CD8-positive, alpha-beta memory T cell (primary cell): Measurements from ENCODE around the gene ACSM2B. TPM values are rescaled to one million over a fixed set of nuclear protein-coding genes. Genes with fewer than 3 reads are reported as not detected.
"Not testable (repeated sequence)": the region's sequence is repeated elsewhere in the genome, so short reads cannot be mapped to it uniquely, and the experiment has no call there.

Experiments used
- CTCF ChIA-PET: fragments of 350-600 bp; sonication (Branson Sonifier 250); formaldehyde crosslinking; loops from one replicate; lab custom pipeline; 2021; ENCODE audit warnings: antibody characterized with exemption; lab: Charles Lee
- POLR2A ChIA-PET: fragments of 350-600 bp; sonication (Branson Sonifier 250); formaldehyde crosslinking; loops from one replicate; lab custom pipeline; 2021; ENCODE audit warnings: antibody characterized with exemption; lab: Charles Lee
- DNase-seq, 5 donors: peaks; one replicate each; pipeline versions ENCODE4 v3.0.0 to v3.0.0-alpha.2; 2020 to 2022; ENCODE audit warnings: mixed read lengths in 1 of 5
- H3K27ac ChIP-seq: one replicate; pipeline ENCODE4 v1.7.0; 2013; ENCODE audit warnings: low read depth, mild to moderate bottlenecking, low read length, moderate library complexity
- H3K27me3 ChIP-seq: 2 replicates; pipeline ENCODE4 v1.7.0; 2013; ENCODE audit warnings: low read length, mild to moderate bottlenecking; ENCODE audit not compliant: insufficient read depth, poor library complexity, severe bottlenecking
- H3K36me3 ChIP-seq: 2 replicates; pipeline ENCODE4 v1.7.0; 2013; ENCODE audit warnings: mild to moderate bottlenecking, low read length, moderate library complexity; ENCODE audit not compliant: insufficient read depth
- H3K4me1 ChIP-seq: 2 replicates; pipeline ENCODE4 v1.7.0; 2013; ENCODE audit warnings: mild to moderate bottlenecking, low read length, moderate library complexity; ENCODE audit not compliant: insufficient read depth
- H3K4me3 ChIP-seq: 2 replicates; pipeline ENCODE4 v1.7.0; 2013; ENCODE audit warnings: mild to moderate bottlenecking, low read length
- H3K9me3 ChIP-seq: 2 replicates; pipeline ENCODE4 v1.7.0; 2013; ENCODE audit warnings: mild to moderate bottlenecking, low read length
- H3K27ac Mint-ChIP-seq, 8 donors: one replicate each; pipeline ENCODE4 v1.8.0; 2020 to 2021; ENCODE audit warnings: mixed read lengths in 8 of 8, mild to moderate bottlenecking in 6 of 8, inconsistent platforms in 3 of 8, moderate library complexity in 3 of 8
- H3K27me3 Mint-ChIP-seq, 2 donors: one replicate each; pipeline ENCODE4 v1.8.0; 2020 to 2021; ENCODE audit warnings: mixed read lengths in 2 of 2, mild to moderate bottlenecking in 1 of 2, moderate library complexity in 1 of 2
- H3K36me3 Mint-ChIP-seq, 3 donors: one replicate each; pipeline ENCODE4 v1.8.0; 2020 to 2021; ENCODE audit warnings: mixed read lengths in 3 of 3, inconsistent platforms in 1 of 3, mild to moderate bottlenecking in 1 of 3
- H3K4me1 Mint-ChIP-seq, 3 donors: one replicate each; pipeline ENCODE4 v1.8.0; 2020 to 2021; ENCODE audit warnings: mixed read lengths in 3 of 3, inconsistent platforms in 1 of 3, mild to moderate bottlenecking in 1 of 3
- H3K4me3 Mint-ChIP-seq, 7 donors: one replicate each; pipeline ENCODE4 v1.8.0; 2020 to 2021; ENCODE audit warnings: mixed read lengths in 7 of 7, mild to moderate bottlenecking in 6 of 7, moderate library complexity in 4 of 7, inconsistent platforms in 2 of 7
- H3K9me3 Mint-ChIP-seq, 5 donors: one replicate each; pipeline ENCODE4 v1.8.0; 2020 to 2022; ENCODE audit warnings: mixed read lengths in 5 of 5, mild to moderate bottlenecking in 3 of 5, moderate library complexity in 2 of 5, inconsistent platforms in 1 of 5
- polyA plus RNA-seq: library from polyadenylated mRNA; unstranded; fragments of 300-500 nt; fragmentation: Illumina TruSeq; gene quantifications from one replicate; pipeline ENCODE4 v1.2.3, GENCODE V29; 2021
- total RNA-seq, 2 experiments: library from RNA; stranded (reverse); gene quantifications; one replicate each; pipeline ENCODE4 v1.2.3, GENCODE V29; 2021

ACSM2B gene, protein sequence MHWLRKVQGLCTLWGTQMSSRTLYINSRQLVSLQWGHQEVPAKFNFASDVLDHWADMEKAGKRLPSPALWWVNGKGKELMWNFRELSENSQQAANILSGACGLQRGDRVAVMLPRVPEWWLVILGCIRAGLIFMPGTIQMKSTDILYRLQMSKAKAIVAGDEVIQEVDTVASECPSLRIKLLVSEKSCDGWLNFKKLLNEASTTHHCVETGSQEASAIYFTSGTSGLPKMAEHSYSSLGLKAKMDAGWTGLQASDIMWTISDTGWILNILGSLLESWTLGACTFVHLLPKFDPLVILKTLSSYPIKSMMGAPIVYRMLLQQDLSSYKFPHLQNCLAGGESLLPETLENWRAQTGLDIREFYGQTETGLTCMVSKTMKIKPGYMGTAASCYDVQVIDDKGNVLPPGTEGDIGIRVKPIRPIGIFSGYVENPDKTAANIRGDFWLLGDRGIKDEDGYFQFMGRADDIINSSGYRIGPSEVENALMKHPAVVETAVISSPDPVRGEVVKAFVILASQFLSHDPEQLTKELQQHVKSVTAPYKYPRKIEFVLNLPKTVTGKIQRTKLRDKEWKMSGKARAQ
- total RNA-seq (not detected), polyA plus RNA-seq (not detected)

DNA sequence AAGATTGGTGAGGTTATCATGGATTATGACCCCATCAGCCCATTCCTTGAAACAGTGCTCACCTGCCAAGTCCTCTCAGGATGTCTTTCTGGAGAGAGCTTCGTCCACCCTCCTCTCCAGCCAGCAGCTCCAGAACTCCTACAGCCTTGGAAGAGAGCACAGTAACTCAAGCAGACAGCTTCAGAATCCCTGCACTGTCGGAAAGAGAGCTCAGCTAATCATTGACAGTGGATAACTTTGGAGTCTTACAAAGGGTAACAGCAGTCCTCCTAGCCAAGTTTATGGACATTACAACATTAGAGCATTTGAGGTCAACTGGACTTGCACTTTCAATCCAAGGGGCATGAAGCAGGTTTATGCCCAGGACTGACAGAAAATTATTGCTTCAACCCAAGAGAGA lies at the start of gene ACSM2B:
Gene ACSM2B (minus strand): TSS at position 223 of the 400 bp plus-strand sequence. CDS start 11,522 bp downstream, outside the sequence.
- H3K4me3 Mint-ChIP-seq, H3K36me3 Mint-ChIP-seq, H3K27ac ChIP-seq, POLR2A ChIA-PET, H3K9me3 Mint-ChIP-seq, CTCF ChIA-PET, H3K27me3 ChIP-seq, H3K36me3 ChIP-seq, DNase-seq, H3K4me1 Mint-ChIP-seq, H3K4me1 ChIP-seq, H3K4me3 ChIP-seq, H3K27ac Mint-ChIP-seq, H3K27me3 Mint-ChIP-seq, H3K9me3 ChIP-seq: not testable (repeated sequence)

DNA sequence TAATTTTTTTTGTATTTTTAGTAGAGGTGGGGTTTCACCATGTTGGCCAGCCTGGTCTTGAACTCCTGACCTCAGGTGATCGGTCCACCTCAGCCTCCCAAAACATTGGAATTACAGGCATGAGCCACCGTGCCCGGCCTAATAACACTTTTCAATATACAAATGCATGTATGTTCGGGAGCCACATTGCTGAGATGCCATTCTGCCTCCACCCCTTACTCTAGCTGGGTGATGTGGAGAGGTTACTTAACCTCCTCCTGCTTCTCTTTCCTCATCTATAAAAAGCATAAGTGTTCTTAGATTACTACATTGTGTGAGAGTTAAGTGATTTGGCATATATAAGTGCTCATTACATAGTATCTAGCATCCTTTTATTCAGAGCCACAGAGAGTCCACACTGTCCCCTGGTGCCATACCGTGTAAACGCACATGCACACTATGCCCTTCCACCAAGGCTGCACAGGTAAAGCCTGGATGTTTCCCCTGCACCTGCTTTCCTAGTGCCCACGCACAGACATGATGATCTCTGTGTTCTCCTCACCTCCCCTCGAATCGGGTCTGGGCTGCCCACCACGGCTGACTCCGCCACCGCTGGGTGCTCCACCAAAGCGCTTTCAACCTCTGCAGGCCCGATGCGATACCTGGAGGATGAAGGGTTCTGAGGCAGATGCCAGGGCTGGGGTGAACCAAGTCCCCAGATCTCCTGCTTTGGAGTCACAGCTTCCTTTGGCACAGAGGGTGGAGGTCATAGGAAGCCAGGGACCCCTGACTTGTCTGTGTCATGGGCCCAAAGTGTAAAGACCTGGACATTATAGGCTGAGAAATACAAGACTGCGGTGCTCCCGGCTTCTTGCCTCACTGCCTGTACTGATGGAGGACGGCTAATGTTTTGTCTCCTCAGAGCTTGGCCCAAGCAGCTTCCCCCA lies 49.0 kb upstream of the ACSM2B start:
- POLR2A ChIA-PET, result no interaction called here
- Mint-ChIP-seq H3K9me3 (no peaks in the 10 kb centered on the region), H3K4me1 (peaks cover 3 to 4% (median 4%) of the 10 kb centered on the region in 3 donors), H3K27ac (no peak overlapping the region), H3K4me3 (no peak overlapping the region), H3K27me3 (peaks cover 0 to 7% of the 10 kb centered on the region in 2 donors), H3K36me3 (no peaks in the 10 kb centered on the region)
- Histone ChIP-seq H3K27ac (no peak overlapping the region), H3K4me3 (no peak overlapping the region), H3K27me3 (no peaks in the 10 kb centered on the region), H3K36me3 (no peaks in the 10 kb centered on the region), H3K9me3 (no peaks in the 10 kb centered on the region), H3K4me1 (no peaks in the 10 kb centered on the region)
- CTCF ChIA-PET, result no interaction called here
- DNase-seq, result no peak

DNA sequence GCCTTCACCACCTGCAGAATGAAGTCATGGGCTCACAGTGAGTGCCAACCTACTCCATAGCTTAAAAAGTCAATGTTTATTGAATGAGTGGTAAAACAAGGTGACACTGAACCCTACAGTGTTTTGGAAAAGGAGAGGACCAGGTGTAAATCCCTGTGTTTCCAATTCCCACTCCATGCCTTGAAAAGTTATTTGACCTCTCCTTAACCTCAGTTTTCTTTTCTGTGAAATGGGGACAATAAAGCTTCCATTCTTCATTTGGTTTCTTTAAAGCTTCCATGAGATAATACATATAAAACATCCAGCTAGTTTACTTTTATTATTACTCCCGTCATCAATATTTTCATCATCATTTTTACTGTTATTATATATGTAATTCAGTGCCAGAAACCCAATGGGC lies 48.0 kb upstream of the ACSM2B start:
- CTCF ChIA-PET, result no interaction called here
- peaks cover 3 to 4% (median 4%) of the 10 kb centered on the region in 3 donors for H3K4me1 Mint-ChIP-seq
- Histone ChIP-seq H3K27me3 (no peaks in the 10 kb centered on the region), H3K4me3 (no peak overlapping the region), H3K4me1 (no peaks in the 10 kb centered on the region), H3K36me3 (no peaks in the 10 kb centered on the region), H3K9me3 (no peaks in the 10 kb centered on the region), H3K27ac (no peak overlapping the region)
- H3K36me3 Mint-ChIP-seq, result no peaks in the 10 kb centered on the region
- H3K27ac Mint-ChIP-seq, result no peak overlapping the region
- no peaks in the 10 kb centered on the region for H3K9me3 Mint-ChIP-seq
- POLR2A ChIA-PET, result no interaction called here
- H3K4me3 Mint-ChIP-seq, result no peak overlapping the region
- DNase-seq, result no peak
- peaks cover 0 to 7% of the 10 kb centered on the region in 2 donors for H3K27me3 Mint-ChIP-seq

DNA sequence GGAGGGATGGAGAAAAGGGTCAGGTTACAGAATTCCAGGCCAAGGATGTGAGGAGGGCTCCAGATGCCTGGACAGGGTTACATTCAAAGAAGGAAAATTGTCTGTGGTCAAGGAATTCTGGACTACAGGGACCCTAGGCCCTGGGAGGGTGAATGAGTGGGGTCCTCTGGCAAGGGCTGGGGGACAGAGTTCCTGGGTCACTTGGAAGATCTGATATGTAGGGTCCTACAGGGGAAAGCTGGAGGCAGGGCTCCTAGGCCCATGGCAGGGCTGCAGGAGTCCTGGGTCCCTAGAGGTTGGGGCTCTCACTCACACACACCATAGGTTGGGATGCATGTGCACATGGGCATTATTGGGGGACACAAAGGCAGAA lies 46.3 kb upstream of the ACSM2B start:
- CTCF ChIA-PET, result no interaction called here
- no peak for DNase-seq

DNA sequence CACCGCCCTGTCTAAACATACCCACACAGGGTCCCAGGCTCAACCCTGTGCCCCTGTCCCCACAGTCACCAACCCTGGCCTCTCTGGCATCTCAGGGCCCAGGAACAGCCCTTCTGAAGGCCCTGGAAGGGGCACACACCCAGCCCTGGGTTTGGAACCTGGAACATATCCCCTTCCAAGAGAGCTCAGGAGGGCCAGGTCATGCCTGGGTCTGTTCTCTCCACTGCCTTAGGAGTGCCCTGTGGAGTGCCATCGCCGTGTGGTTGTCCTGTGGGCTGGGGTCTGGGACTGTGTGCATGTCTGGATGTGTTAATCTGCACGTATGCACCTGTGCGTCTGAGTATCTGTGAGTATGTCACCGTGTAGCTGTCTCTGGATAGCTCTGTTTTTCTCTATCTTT lies 45.2 kb upstream of the ACSM2B start:
- H3K4me1 ChIP-seq, result no peaks in the 10 kb centered on the region
- CTCF ChIA-PET, result no interaction called here
- Mint-ChIP-seq H3K4me3 (no peak overlapping the region), H3K36me3 (no peaks in the 10 kb centered on the region), H3K27me3 (peaks cover 5 to 6% of the 10 kb centered on the region in 2 donors), H3K9me3 (no peaks in the 10 kb centered on the region), H3K4me1 (no peaks in the 10 kb centered on the region), H3K27ac (no peak overlapping the region)
- no peak for DNase-seq
- H3K27ac ChIP-seq, result no peak overlapping the region
- H3K4me3 ChIP-seq, result no peak overlapping the region
- peaks cover 6% of the 10 kb centered on the region for H3K27me3 ChIP-seq
- H3K9me3 ChIP-seq, result no peaks in the 10 kb centered on the region
- H3K36me3 ChIP-seq, result no peaks in the 10 kb centered on the region
- POLR2A ChIA-PET, result no interaction called here

More for the DNA sequence above, 46.3 kb upstream of the ACSM2B start:
- Mint-ChIP-seq H3K9me3 (no peaks in the 10 kb centered on the region), H3K4me1 (no peaks in the 10 kb centered on the region), H3K27me3 (peaks cover 5 to 6% of the 10 kb centered on the region in 2 donors), H3K4me3 (no peak overlapping the region), H3K27ac (no peak overlapping the region), H3K36me3 (no peaks in the 10 kb centered on the region)
- H3K4me3 ChIP-seq, result no peak overlapping the region
- POLR2A ChIA-PET, result no interaction called here
- no peaks in the 10 kb centered on the region for H3K36me3 ChIP-seq
- H3K4me1 ChIP-seq, result no peaks in the 10 kb centered on the region
- peaks cover 6% of the 10 kb centered on the region for H3K27me3 ChIP-seq
- H3K9me3 ChIP-seq, result no peaks in the 10 kb centered on the region
- no peak overlapping the region for H3K27ac ChIP-seq

DNA sequence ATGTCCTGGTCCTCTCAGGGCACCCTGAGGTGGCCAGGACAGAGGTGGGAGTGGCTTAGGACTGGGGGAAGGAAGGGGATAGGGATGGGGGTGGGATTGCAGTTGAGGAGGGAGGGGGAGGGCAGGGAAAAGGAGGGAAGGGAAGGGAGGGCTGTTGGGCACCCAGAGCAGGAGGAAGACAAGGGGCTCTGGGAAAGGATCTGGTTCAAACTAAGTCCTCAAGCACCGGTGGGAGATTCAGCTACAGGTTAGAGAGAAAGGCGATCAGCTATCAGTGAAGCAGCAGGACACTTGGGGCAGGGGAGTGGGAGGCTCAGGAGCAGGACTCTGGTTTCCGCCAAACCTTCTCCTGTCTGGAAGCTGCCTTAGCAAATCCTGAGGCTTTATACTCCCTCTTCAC lies 44.6 kb upstream of the ACSM2B start:
- CTCF ChIA-PET, result no interaction called here
- Histone ChIP-seq H3K36me3 (no peaks in the 10 kb centered on the region), H3K27me3 (peaks cover 6% of the 10 kb centered on the region), H3K4me3 (no peak overlapping the region), H3K4me1 (no peaks in the 10 kb centered on the region), H3K27ac (no peak overlapping the region), H3K9me3 (no peaks in the 10 kb centered on the region)
- Mint-ChIP-seq H3K27ac (no peak overlapping the region), H3K4me3 (no peak overlapping the region), H3K4me1 (no peaks in the 10 kb centered on the region), H3K36me3 (no peaks in the 10 kb centered on the region), H3K9me3 (no peaks in the 10 kb centered on the region), H3K27me3 (peaks cover 5 to 6% of the 10 kb centered on the region in 2 donors)
- DNase-seq, result no peak
- POLR2A ChIA-PET, result no interaction called here

DNA sequence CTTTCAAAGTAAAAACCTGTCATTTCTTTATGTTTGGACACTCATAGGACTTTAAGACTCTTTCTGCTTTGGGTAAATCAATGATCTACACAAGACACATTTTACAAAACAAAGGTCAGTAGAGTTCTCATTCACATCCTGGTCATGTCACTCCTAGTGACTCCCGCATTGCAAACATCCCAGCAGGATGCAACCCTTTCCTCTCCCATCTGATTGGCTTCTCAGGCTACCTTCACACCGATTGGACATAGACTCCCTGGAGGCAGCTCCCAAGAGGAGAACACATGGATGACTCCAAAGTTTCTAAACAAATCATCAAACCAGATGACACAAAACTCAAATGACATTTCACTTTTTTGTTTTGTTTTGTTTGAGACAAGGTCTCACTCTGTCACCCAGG lies 43.8 kb upstream of the ACSM2B start:
- Histone ChIP-seq H3K4me3 (no peak overlapping the region), H3K27me3 (peaks cover 6% of the 10 kb centered on the region), H3K27ac (no peak overlapping the region), H3K9me3 (no peaks in the 10 kb centered on the region), H3K36me3 (no peaks in the 10 kb centered on the region), H3K4me1 (no peaks in the 10 kb centered on the region)
- H3K36me3 Mint-ChIP-seq, result no peaks in the 10 kb centered on the region
- peaks cover 5 to 6% of the 10 kb centered on the region in 2 donors for H3K27me3 Mint-ChIP-seq
- ChIA-PET CTCF (no interaction called here), POLR2A (no interaction called here)
- H3K4me3 Mint-ChIP-seq, result no peak overlapping the region
- no peaks in the 10 kb centered on the region for H3K4me1 Mint-ChIP-seq
- no peak for DNase-seq
- H3K9me3 Mint-ChIP-seq, result no peaks in the 10 kb centered on the region
- no peak overlapping the region for H3K27ac Mint-ChIP-seq

DNA sequence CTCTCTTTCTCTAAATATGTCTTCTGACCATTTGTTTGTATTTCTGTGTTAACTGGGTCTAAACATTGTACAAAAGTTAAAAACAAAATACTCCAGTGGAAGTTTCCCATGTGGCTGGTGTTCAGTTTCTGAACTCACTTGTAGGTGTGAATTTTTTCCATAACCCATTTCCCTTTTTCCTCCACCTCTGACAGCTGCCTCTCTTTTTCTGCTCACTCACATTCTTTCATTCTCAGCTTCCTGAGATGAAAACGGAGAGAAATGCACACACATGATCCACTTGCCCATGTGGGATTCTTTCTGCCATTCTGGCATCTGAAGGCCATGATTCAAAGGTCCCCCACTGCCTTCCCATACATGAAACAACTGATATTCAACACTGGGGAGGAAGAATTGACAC lies 41.1 kb upstream of the ACSM2B start:
- H3K27me3 Mint-ChIP-seq, result peaks cover under 1 to 14% of the 10 kb centered on the region in 2 donors
- H3K4me3 Mint-ChIP-seq, result no peak overlapping the region
- ChIA-PET CTCF (no interaction called here), POLR2A (no interaction called here)
- Histone ChIP-seq H3K4me1 (no peaks in the 10 kb centered on the region), H3K4me3 (no peak overlapping the region), H3K9me3 (no peaks in the 10 kb centered on the region), H3K36me3 (no peaks in the 10 kb centered on the region), H3K27ac (no peak overlapping the region), H3K27me3 (peaks cover 6% of the 10 kb centered on the region)
- no peak overlapping the region for H3K27ac Mint-ChIP-seq
- no peaks in the 10 kb centered on the region for H3K36me3 Mint-ChIP-seq
- no peaks in the 10 kb centered on the region for H3K9me3 Mint-ChIP-seq
- H3K4me1 Mint-ChIP-seq, result no peaks in the 10 kb centered on the region
- DNase-seq, result no peak
